C4-2B (cell line): ENCODE measurements around the gene FBXO31.

ENCODE experiments used
- H3K27ac ChIP-seq: fragments of 450-650 bp; 2 replicates; pipeline ENCODE4 v1.5.1; 2017
- ZFX ChIP-seq: fragments of 450-650 bp; IDR thresholded peaks from 2 replicates; pipeline ENCODE4 v1.6.1; 2017
- TF ChIP-seq, protein P1 (sequence below): fragments of 450-650 bp; conservative IDR thresholded peaks from 2 replicates; pipeline ENCODE4 v1.5.1; 2017; ENCODE audit warnings: mild to moderate bottlenecking

FBXO31 gene

DNA sequence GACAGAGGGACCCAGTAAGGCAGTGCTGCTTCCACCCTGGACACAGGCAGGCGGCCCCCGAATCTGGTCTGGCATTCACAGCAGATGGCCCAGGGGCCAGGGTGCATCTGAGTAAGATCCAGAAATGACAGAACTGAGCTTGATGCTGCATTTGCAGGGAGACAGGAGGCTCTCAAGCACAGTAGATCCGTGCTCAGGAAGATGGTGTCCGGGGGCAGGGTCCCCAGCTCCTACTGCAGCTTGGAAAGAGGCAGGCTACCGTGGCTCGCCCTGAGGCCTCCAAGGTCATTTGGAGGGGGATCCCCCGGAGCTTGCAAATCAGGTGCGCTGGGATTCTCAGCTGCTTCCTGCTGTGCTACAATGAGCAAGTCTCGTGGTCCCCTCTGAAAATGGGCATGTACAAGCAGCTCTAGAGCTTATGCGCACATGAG lies 68.6 kb downstream of the FBXO31 start:
- TF ChIP-seq ZFX = no peak
- TF ChIP-seq, protein P1, sequence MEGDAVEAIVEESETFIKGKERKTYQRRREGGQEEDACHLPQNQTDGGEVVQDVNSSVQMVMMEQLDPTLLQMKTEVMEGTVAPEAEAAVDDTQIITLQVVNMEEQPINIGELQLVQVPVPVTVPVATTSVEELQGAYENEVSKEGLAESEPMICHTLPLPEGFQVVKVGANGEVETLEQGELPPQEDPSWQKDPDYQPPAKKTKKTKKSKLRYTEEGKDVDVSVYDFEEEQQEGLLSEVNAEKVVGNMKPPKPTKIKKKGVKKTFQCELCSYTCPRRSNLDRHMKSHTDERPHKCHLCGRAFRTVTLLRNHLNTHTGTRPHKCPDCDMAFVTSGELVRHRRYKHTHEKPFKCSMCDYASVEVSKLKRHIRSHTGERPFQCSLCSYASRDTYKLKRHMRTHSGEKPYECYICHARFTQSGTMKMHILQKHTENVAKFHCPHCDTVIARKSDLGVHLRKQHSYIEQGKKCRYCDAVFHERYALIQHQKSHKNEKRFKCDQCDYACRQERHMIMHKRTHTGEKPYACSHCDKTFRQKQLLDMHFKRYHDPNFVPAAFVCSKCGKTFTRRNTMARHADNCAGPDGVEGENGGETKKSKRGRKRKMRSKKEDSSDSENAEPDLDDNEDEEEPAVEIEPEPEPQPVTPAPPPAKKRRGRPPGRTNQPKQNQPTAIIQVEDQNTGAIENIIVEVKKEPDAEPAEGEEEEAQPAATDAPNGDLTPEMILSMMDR = no peak
- no peak overlapping the region for H3K27ac ChIP-seq

DNA sequence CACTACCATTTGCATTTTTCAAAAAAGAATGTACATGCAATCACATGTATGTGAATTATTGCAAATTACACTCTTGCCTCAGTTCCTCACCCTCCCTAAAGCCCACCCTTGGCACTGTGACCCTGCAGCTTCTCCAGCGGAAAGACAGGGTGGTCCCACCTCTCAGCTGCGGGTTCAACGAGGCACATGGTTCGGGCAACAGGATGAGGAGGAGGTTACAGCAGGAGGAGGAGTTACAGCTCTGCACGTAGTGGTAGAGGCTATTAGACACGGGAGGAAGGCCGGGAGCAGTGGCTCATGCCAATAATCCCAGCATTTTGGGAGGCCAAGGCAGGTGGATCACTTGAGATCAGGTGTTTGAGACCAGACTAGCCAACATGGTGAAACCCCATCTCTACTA lies 71.6 kb downstream of the FBXO31 start:
- TF ChIP-seq, protein P1 = no peak
- no peak for TF ChIP-seq ZFX
- H3K27ac ChIP-seq = no peak overlapping the region

DNA sequence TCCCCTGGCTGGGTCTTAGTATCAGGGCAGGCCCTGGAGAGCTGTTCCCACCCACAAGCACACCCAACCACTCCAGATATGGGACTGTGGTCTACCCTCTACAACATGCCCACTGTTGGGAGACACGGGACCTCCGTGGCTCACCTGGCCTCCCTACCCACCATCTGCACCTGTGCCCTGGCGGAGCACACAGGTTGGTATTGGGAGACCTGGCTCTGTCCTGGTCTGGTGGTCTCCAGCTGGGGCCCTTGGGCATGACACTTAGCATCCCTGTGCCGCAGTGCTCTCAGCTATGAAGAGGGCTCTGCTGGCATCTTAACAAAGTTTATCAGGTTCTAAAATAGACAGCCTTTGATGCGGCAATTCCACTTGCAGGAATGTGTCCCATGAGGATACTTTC lies 72.2 kb downstream of the FBXO31 start:
- TF ChIP-seq, protein P1 = no peak
- no peak for TF ChIP-seq ZFX
- no peak overlapping the region for H3K27ac ChIP-seq

DNA sequence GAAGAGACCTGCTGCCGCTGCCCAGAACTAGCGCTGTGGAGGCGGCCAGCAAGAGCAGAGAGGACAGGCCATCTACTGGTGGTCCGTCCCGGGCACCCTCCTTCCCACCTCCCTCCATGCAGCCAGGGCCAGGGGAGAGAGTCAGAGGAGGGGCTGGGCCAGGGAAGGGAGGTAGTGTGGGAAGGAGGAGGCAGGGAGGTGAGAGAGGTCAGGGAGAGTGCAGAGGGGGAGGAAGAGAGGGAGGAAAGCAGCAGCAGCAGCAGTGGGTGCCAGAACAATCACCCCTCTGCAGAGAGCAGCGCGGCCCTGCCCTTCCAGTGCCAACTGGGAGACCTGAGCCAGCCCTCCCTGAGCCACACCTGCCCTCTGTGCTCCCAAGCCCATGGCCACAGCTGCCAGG lies 73.0 kb downstream of the FBXO31 start:
- TF ChIP-seq, protein P1 = no peak
- no peak for TF ChIP-seq ZFX
- H3K27ac ChIP-seq = no peak overlapping the region

DNA sequence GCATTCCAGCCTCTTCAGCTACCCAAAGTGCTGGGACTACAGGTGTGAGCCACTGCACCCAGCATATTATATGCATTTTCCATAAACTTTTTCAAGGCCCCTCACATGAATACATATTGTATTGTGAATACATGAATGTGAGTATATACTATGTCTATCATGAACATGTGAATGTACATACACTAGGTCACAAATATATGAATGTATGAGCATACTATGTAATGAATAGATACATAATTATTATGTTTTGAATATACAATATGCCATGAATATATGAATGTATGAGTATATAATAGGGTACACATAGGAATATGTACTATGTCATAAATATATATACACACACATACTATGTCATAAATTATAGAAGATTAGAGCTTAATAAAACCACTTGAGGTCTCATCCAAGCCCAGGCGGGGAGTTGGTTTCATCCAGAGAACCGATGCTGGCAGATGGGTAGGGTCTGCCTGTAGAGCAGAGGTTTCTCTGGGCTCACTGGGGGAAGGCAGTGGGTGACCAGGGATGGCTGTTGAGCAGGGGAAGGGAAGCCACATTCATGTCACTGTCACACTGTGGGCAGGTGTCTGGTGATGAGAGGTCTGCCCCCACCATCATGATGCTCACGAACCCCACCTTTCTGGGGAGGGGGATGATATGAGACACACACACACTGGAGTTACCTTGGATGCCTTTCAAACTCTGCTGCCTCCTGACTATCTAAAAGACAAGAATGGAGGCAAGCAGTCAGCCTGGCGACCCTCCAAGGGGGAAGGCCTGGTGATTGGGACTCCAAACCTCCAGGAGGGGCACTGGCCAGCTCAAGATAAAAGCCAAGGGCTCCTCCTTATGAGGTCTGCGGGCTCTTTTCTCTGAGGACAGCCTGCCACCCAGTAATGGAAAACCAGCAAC lies 73.7 kb downstream of the FBXO31 start:
- TF ChIP-seq, protein P1 = no peak
- no peak for TF ChIP-seq ZFX
- no peak overlapping the region for H3K27ac ChIP-seq

DNA sequence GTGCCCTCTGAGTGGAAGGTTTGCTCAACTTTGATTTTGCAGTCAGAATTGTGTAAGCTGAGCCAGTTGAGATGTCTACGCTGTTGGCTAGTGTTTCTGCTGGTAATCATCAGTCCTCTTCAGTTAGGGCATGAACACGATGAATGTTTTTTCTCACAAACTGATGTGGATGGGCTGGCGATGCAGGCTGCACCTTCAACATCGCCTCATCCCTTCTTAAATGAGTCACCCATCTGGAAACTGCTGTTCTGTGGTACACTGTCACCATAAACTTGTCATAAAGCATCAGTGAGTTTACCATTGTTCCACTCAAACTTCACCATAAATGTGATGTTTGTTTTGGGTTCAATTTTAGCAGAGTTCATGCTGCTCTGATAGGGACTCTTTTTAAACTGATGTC lies 74.8 kb downstream of the FBXO31 start:
- TF ChIP-seq, protein P1 = no peak
- no peak for TF ChIP-seq ZFX
- no peak overlapping the region for H3K27ac ChIP-seq

GRCh38 chr16:87306516-87306915 lies 77.1 kb downstream of the FBXO31 start:
- TF ChIP-seq, protein P1 = no peak
- no peak for TF ChIP-seq ZFX
- H3K27ac ChIP-seq = no peak overlapping the region
